Liver (tissue), 9 donors: ENCODE results near the gene ACTN2. TPM values are rescaled to one million over a fixed set of nuclear protein-coding genes. Genes with fewer than 3 reads are reported as not detected.

Experiments
- DNase-seq: peaks from one replicate; pipeline ENCODE4 v3.0.0-alpha.2; 2017; ENCODE audit warnings: low spot score
- H3K27ac ChIP-seq, 2 donors: one replicate each; pipeline ENCODE4 v1.7.0; 2013; ENCODE audit warnings: inconsistent platforms in 2 of 2, low read length in 2 of 2, control low read depth in 1 of 2, low read depth in 1 of 2, mild to moderate bottlenecking in 1 of 2
- H3K27me3 ChIP-seq, 4 donors: one replicate each; pipeline versions ENCODE4 v1.6.1 to v1.7.0; 2013; ENCODE audit warnings: low read length in 3 of 4, inconsistent platforms in 1 of 4, mild to moderate bottlenecking in 1 of 4, moderate library complexity in 1 of 4; ENCODE audit not compliant: control insufficient read depth in 4 of 4, insufficient read depth in 4 of 4
- H3K36me3 ChIP-seq, 4 donors: one replicate each; pipeline versions ENCODE4 v1.6.1 to v1.7.0; 2013; ENCODE audit warnings: low read length in 3 of 4, mild to moderate bottlenecking in 3 of 4, low read depth in 1 of 4, moderate library complexity in 1 of 4; ENCODE audit not compliant: control insufficient read depth in 4 of 4, insufficient read depth in 3 of 4
- H3K4me1 ChIP-seq, 4 donors: one replicate each; pipeline versions ENCODE4 v1.6.1 to v1.7.0; 2013; ENCODE audit warnings: low read length in 3 of 4, mild to moderate bottlenecking in 3 of 4, moderate library complexity in 1 of 4; ENCODE audit not compliant: control insufficient read depth in 4 of 4, insufficient read depth in 4 of 4
- H3K4me3 ChIP-seq, 3 donors: one replicate each; pipeline versions ENCODE4 v1.6.1 to v1.7.0; 2013; ENCODE audit warnings: low read length in 3 of 3, control low read depth in 1 of 3, low read depth in 1 of 3, mild to moderate bottlenecking in 1 of 3
- H3K9ac ChIP-seq, 2 donors: one replicate each; pipeline ENCODE4 v1.7.0; 2013; ENCODE audit warnings: low read length in 2 of 2, mild to moderate bottlenecking in 2 of 2, moderate library complexity in 2 of 2, control low read depth in 1 of 2, low read depth in 1 of 2
- H3K9me3 ChIP-seq, 4 donors: one replicate each; pipeline versions ENCODE4 v1.6.1 to v1.7.0; 2013; ENCODE audit warnings: low read length in 3 of 4; ENCODE audit not compliant: control insufficient read depth in 4 of 4
- EGR1 ChIP-seq, 2 donors: IDR thresholded peaks; 2 replicates each; pipeline ENCODE4 v1.6.1; 2016 to 2018; ENCODE audit warnings: antibody characterized with exemption in 2 of 2, low read depth in 2 of 2
- FOXA1 ChIP-seq: IDR thresholded peaks from 2 replicates; pipeline ENCODE4 v1.6.1; 2016; ENCODE audit warnings: antibody characterized with exemption
- FOXA2 ChIP-seq: IDR thresholded peaks from 2 replicates; pipeline ENCODE4 v1.6.1; 2016; ENCODE audit warnings: antibody characterized with exemption
- GABPA ChIP-seq, 2 donors: IDR thresholded peaks in 1 of 2; conservative IDR thresholded peaks in 1 of 2; 2 replicates each; pipeline ENCODE4 v1.6.1; 2016; ENCODE audit warnings: antibody characterized with exemption in 2 of 2, mild to moderate bottlenecking in 1 of 2, moderate library complexity in 1 of 2
- HNF4A ChIP-seq, 2 donors: conservative IDR thresholded peaks; 2 replicates each; pipeline ENCODE4 v1.6.1; 2016; ENCODE audit warnings: antibody characterized with exemption in 2 of 2, mild to moderate bottlenecking in 2 of 2
- HNF4G ChIP-seq: IDR thresholded peaks from 2 replicates; pipeline ENCODE4 v1.6.1; 2016; ENCODE audit warnings: antibody characterized with exemption
- JUND ChIP-seq, 2 donors: IDR thresholded peaks; 2 replicates each; pipeline ENCODE4 v1.6.1; 2016; ENCODE audit warnings: antibody characterized with exemption in 2 of 2
- NR2F2 ChIP-seq: IDR thresholded peaks from 2 replicates; pipeline ENCODE4 v1.6.1; 2016; ENCODE audit warnings: antibody characterized with exemption
- RAD21 ChIP-seq, 2 donors: IDR thresholded peaks; 2 replicates each; pipeline ENCODE4 v1.6.1; 2016; ENCODE audit warnings: antibody characterized with exemption in 2 of 2, mild to moderate bottlenecking in 2 of 2
- RXRA ChIP-seq, 2 donors: IDR thresholded peaks; 2 replicates each; pipeline ENCODE4 v1.6.1; 2017 to 2018; ENCODE audit warnings: antibody characterized with exemption in 2 of 2, mild to moderate bottlenecking in 1 of 2
- SP1 ChIP-seq: IDR thresholded peaks from 2 replicates; pipeline ENCODE4 v1.6.1; 2018; ENCODE audit warnings: antibody characterized with exemption, mild to moderate bottlenecking
- TAF1 ChIP-seq: conservative IDR thresholded peaks from 2 replicates; pipeline ENCODE4 v1.6.1; 2016; ENCODE audit warnings: antibody characterized with exemption, mild to moderate bottlenecking
- YY1 ChIP-seq: IDR thresholded peaks from 2 replicates; pipeline ENCODE4 v1.6.1; 2016; ENCODE audit warnings: antibody characterized with exemption, mild to moderate bottlenecking
- WGBS: extraction: QIAGEN DNeasy Blood & Tissue Kit; methylation state at CpG from one replicate; pipeline ENCODE4 v1.1.7; 2013; 5-methylcytosine and 5-hydroxymethylcytosine counted together
- polyA plus RNA-seq, 2 donors: library from polyadenylated mRNA; stranded (reverse) in 1 of 2; unstranded in 1 of 2; fragments of 200-250 nt in 1 of 2; fragments of >200 nt in 1 of 2; fragmentation: Nextera tagmentation in 1 of 2; extraction: Ambion mirVana in 1 of 2; gene quantifications; one replicate each; pipeline versions ENCODE4 v1.2.1 to v1.2.3, GENCODE V29; 2013 to 2015
- total RNA-seq, 2 donors: library from RNA; depleted of rRNA; stranded (reverse); fragments of >200 nt; gene quantifications; one replicate each; pipeline ENCODE4 v1.2.3, GENCODE V29; 2014
- TF ChIP-seq, protein P1 (sequence below): IDR thresholded peaks from 2 replicates; pipeline ENCODE4 v1.6.1; 2016; ENCODE audit warnings: antibody characterized with exemption
- TF ChIP-seq, protein P2 (sequence below): fragments of 150-350 bp; IDR thresholded peaks from 2 replicates; pipeline ENCODE4 v1.5.1; 2017; ENCODE audit warnings: improper control_type of control experiment, low read depth, low read length; ENCODE audit not compliant: missing input control
- TF ChIP-seq, protein P3 (sequence below): IDR thresholded peaks from 2 replicates; pipeline ENCODE4 v1.6.1; 2016; ENCODE audit warnings: antibody characterized with exemption
- TF ChIP-seq, protein P4 (sequence below): IDR thresholded peaks from 2 replicates; pipeline ENCODE4 v1.6.1; 2016; ENCODE audit warnings: antibody characterized with exemption
- TF ChIP-seq, protein P5 (sequence below): IDR thresholded peaks from 2 replicates; pipeline ENCODE4 v1.6.1; 2016; ENCODE audit warnings: antibody characterized with exemption, mild to moderate bottlenecking
- donor health status: healthy.
- donor health status: healthy.
- donor health status: healthy.
- donor health status: healthy.
- donor health status: healthy.

Gene ACTN2
- total and polyA plus RNA-seq, 4 donors = 0.08 to 0.81 (median 0.15) TPM

DNA sequence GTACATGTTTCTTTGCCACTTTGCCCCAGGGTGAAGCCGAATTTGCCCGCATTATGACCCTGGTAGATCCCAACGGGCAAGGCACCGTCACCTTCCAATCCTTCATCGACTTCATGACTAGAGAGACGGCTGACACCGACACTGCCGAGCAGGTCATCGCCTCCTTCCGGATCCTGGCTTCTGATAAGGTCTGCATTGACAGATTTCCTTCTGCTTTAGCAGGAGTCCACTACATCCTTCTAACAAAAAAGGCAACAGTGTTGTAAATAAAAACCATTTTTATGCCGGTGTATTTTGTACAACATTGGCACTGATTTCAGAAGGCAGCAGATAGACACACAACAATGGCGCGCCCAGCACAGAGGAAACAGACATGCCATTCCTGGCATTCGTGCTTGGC lies 74.7 kb downstream of the ACTN2 start:
- Histone ChIP-seq H3K27me3 (no peaks in the 10 kb centered on the region), H3K4me1 (peaks cover 4 to 22% (median 16%) of the 10 kb centered on the region in 4 donors), H3K9me3 (no peaks in the 10 kb centered on the region), H3K27ac (peak overlapping the region in 1 of 2 donors; percentile 13), H3K4me3 (no peak overlapping the region), H3K36me3 (no peaks in the 10 kb centered on the region), H3K9ac (no peak overlapping the region)
- TF ChIP-seq, protein P1, sequence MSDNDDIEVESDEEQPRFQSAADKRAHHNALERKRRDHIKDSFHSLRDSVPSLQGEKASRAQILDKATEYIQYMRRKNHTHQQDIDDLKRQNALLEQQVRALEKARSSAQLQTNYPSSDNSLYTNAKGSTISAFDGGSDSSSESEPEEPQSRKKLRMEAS = no peak
- TF ChIP-seq FOXA2 (no peak), FOXA1 (no peak), EGR1 (IDR thresholded peaks at IDR 0.05; ENCODE audit: low read depth in 2 of 2) (no peak), SP1 (no peak), JUND (IDR thresholded peaks at IDR 0.05) (no peak), NR2F2 (no peak), GABPA (IDR thresholded peaks at IDR 0.05 in 1 of 2, conservative IDR thresholded peaks at IDR 0.05 in 1 of 2) (no peak), HNF4A (conservative IDR thresholded peaks at IDR 0.05) (no peak), TAF1 (no peak)
- TF ChIP-seq, protein P2, sequence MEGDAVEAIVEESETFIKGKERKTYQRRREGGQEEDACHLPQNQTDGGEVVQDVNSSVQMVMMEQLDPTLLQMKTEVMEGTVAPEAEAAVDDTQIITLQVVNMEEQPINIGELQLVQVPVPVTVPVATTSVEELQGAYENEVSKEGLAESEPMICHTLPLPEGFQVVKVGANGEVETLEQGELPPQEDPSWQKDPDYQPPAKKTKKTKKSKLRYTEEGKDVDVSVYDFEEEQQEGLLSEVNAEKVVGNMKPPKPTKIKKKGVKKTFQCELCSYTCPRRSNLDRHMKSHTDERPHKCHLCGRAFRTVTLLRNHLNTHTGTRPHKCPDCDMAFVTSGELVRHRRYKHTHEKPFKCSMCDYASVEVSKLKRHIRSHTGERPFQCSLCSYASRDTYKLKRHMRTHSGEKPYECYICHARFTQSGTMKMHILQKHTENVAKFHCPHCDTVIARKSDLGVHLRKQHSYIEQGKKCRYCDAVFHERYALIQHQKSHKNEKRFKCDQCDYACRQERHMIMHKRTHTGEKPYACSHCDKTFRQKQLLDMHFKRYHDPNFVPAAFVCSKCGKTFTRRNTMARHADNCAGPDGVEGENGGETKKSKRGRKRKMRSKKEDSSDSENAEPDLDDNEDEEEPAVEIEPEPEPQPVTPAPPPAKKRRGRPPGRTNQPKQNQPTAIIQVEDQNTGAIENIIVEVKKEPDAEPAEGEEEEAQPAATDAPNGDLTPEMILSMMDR = no peak
- TF ChIP-seq, protein P3, sequence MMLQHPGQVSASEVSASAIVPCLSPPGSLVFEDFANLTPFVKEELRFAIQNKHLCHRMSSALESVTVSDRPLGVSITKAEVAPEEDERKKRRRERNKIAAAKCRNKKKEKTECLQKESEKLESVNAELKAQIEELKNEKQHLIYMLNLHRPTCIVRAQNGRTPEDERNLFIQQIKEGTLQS = no peak
- TF ChIP-seq, protein P4, sequence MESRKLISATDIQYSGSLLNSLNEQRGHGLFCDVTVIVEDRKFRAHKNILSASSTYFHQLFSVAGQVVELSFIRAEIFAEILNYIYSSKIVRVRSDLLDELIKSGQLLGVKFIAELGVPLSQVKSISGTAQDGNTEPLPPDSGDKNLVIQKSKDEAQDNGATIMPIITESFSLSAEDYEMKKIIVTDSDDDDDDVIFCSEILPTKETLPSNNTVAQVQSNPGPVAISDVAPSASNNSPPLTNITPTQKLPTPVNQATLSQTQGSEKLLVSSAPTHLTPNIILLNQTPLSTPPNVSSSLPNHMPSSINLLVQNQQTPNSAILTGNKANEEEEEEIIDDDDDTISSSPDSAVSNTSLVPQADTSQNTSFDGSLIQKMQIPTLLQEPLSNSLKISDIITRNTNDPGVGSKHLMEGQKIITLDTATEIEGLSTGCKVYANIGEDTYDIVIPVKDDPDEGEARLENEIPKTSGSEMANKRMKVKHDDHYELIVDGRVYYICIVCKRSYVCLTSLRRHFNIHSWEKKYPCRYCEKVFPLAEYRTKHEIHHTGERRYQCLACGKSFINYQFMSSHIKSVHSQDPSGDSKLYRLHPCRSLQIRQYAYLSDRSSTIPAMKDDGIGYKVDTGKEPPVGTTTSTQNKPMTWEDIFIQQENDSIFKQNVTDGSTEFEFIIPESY = no peak
- 78% methylated on average over 14 of the region's 14 CpGs for WGBS
- DNase-seq = no peak

DNA sequence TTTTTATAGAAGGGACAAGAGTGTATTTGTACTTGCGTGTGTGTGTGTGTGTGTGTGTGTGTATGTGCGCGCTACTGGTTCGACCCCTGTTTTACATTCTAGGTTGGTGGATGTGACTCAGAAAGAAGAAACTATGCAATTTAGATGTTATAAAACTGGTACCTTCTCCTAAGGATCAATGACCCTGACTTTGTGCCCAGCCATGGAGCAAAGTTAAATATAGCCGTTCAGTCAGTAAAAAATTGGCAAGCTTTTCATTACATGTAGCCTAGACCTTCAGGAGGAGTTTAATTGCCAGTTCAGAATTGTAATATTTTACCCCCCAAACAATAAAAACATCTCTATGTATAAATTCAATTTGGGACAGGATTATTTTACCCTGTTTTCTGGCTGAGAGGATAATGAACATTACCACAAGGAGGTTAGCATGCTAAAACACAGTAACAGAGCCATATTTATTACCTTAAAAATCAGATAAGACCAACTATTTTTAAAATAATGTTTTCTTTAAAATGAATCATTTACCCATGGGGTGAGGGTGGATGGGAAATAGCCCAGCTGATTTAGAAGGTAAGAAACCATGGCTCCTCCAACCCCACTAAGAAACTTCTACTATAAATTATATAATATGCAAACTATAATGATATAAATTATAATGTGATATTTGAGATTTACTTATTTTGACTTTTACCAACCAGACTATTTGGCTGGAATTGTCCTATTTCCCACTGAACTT lies 75.3 kb downstream of the ACTN2 start:
- Histone ChIP-seq H3K27me3 (no peaks in the 10 kb centered on the region), H3K27ac (peak overlapping the region in 1 of 2 donors; percentile 13), H3K4me1 (peaks cover 10 to 27% (median 21%) of the 10 kb centered on the region in 4 donors), H3K4me3 (no peak overlapping the region), H3K9me3 (no peaks in the 10 kb centered on the region), H3K9ac (no peak overlapping the region), H3K36me3 (no peaks in the 10 kb centered on the region)
- 45% methylated on average over 5 of the region's 5 CpGs for WGBS
- no peak for DNase-seq
- no peak for TF ChIP-seq FOXA1
- TF ChIP-seq, protein P2 = no peak
- peak; percentile 87 to 89 for TF ChIP-seq HNF4A (conservative IDR thresholded peaks at IDR 0.05)
- TF ChIP-seq EGR1 (IDR thresholded peaks at IDR 0.05; ENCODE audit: low read depth in 2 of 2) = no peak
- TF ChIP-seq YY1 = peak; percentile 35
- TF ChIP-seq, protein P5, sequence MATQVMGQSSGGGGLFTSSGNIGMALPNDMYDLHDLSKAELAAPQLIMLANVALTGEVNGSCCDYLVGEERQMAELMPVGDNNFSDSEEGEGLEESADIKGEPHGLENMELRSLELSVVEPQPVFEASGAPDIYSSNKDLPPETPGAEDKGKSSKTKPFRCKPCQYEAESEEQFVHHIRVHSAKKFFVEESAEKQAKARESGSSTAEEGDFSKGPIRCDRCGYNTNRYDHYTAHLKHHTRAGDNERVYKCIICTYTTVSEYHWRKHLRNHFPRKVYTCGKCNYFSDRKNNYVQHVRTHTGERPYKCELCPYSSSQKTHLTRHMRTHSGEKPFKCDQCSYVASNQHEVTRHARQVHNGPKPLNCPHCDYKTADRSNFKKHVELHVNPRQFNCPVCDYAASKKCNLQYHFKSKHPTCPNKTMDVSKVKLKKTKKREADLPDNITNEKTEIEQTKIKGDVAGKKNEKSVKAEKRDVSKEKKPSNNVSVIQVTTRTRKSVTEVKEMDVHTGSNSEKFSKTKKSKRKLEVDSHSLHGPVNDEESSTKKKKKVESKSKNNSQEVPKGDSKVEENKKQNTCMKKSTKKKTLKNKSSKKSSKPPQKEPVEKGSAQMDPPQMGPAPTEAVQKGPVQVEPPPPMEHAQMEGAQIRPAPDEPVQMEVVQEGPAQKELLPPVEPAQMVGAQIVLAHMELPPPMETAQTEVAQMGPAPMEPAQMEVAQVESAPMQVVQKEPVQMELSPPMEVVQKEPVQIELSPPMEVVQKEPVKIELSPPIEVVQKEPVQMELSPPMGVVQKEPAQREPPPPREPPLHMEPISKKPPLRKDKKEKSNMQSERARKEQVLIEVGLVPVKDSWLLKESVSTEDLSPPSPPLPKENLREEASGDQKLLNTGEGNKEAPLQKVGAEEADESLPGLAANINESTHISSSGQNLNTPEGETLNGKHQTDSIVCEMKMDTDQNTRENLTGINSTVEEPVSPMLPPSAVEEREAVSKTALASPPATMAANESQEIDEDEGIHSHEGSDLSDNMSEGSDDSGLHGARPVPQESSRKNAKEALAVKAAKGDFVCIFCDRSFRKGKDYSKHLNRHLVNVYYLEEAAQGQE = no peak
- TF ChIP-seq RAD21 (IDR thresholded peaks at IDR 0.05) = peak; percentile 28 to 32
- peak; percentile 92 to 94 for TF ChIP-seq RXRA (IDR thresholded peaks at IDR 0.05)
- TF ChIP-seq GABPA (IDR thresholded peaks at IDR 0.05 in 1 of 2, conservative IDR thresholded peaks at IDR 0.05 in 1 of 2) = no peak
- TF ChIP-seq NR2F2 = no peak
- TF ChIP-seq HNF4G = peak; percentile 81
- TF ChIP-seq JUND (IDR thresholded peaks at IDR 0.05) = peak in 1 of 2 donors; percentile 43
- TF ChIP-seq TAF1 = no peak
- TF ChIP-seq FOXA2 = no peak
- peak; percentile 73 for TF ChIP-seq SP1
- TF ChIP-seq, protein P3 = no peak
- TF ChIP-seq, protein P1 = no peak
